SIG-M5 treated with dmso at 0.1 percent for 504 hours (cell line): ENCODE results near the gene ZDHHC17.
"Not testable (repeated sequence)": the region's sequence is repeated elsewhere in the genome, so short reads cannot be mapped to it uniquely, and the experiment has no call there.

Experiments used
- DNase-seq: peaks from one replicate; lab custom pipeline; 2025; ENCODE audit not compliant: unreplicated experiment; lab: John Stamatoyannopoulos, UW

Gene ZDHHC17

DNA sequence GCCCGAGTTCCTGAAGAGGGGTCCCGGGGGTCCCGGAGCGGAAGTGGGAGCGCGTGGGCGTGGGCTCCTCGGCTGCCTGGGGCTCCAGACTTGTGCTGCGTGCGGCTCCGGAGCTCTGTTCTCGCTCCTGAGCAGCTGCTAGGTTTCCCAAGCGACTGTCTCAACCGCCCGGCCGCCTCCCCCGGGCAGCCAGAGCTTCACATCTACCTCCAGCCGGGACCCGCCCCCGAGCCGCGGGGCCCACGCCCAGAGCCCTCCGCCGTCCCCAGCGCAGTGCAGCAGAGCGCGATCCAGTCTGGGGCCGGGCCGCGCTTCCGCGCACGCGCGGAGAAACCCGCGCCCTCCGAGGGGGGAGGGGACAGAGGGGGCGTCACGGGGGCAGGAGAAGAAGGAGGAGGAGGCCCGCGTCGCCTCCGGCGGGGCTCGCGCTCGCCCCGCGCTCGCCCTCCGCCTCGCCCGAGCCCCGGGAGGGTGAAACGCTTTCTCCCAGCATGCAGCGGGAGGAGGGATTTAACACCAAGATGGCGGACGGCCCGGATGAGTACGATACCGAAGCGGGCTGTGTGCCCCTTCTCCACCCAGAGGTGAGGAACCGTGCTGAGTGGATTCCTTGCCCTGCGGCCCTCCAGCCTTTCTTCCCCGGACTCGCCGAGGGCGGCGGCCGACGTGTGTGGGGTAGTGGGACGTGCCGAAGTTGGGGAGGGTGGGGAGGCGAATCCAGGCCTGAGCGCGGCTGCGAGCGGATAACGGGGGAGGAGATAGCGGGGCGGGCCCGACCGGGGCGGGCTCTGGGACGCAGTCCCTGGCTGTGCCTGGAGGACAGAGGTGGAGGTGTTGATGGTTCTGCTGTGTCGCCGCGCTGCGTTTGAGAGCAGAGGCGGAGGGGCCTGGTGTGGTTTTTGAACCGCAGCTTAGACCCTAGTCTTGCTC is at the start of gene ZDHHC17:
Gene ZDHHC17, plus strand, starts transcription at position 370 of the 930 bp plus-strand sequence. Its CDS starts 122 bp downstream, at position 492.
- DNase-seq: peak; percentile 97

- DNase-seq: no peak
These were observed 49.5 kb upstream of the ZDHHC17 start for GRCh38 chr12:76714415-76714814.

- no peak for DNase-seq
These were observed 49.1 kb upstream of the ZDHHC17 start for GRCh38 chr12:76714861-76715260.

- no peak for DNase-seq
These were observed 48.6 kb upstream of the ZDHHC17 start for GRCh38 chr12:76715332-76715731.

DNA sequence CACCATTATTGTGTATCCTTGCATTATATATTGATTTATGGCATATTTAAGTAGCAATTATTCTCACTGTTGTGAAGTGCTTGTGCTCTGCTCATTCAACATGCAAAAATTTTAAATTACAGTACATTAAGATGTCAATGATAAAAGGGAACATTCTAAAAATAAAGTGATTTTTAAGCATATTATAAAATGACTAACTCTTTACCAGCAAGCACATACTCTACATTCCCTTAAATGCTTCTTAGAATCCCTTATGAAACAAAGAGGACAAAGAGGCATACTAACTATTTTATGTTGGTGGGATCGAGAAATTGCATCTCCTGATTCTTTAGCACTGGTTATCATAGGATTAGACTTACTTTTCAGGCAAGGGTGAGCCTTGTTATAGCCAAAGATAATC is 46.6 kb upstream of the ZDHHC17 start:
- no peak for DNase-seq

DNA sequence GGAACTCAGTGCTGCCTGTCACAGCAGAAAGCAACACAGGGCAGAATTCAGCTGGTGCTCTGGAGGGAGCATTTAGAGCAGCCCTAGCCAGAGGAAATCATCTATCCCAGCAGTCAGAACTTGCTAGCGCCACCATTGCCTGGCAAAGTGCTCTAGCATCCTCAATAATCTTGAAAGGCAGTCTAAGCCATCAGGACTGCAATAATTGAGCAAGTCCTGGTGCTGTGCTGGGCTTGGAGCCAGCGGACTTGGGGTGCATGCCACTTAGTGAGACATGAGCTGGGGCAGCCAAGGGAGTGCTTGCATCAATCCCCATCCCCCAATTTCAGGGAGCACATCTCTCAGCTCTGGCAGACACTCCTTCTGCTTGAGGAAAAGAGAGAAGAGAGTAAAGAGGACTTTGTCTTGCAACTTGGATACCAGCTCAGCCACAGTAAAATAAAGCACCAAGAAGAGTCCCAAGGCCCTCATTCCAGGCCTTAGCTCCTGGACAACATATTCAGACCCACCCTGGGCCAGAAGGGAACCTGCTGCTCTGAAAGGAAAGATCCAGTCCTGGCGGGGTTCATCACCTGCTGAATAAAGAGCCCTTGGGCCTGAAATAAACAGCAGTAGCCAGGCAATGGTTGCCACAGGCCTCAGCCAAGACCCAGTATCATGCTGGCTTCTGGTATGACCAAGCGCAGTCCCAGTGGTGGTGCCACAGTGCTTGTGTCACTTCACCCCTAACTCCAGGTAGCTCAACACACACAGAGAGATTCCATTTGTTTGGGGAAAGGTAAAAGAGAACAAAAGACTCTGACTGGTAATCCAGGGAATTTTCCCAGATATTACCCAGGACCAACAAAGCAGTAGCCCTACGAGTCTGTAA is 44.5 kb upstream of the ZDHHC17 start:
- no peak for DNase-seq

DNA sequence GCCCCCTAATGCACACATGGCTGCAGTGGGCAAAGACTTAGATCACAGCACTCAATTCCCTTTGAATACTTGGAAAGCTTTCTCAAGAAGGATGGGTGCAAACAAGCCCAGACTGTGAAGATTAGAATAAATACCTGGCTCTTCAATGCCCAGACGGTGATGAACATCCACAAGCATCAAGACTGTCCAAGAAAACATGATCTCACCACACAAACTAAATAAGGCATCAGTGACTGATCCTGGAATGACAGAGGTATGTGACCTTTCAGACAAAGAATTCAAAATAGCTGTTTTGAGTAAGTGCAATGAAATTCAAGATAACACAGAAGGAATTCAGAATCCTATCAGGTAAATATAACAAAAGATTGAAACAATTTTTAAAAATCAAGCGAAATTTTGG is 43.8 kb upstream of the ZDHHC17 start:
- no peak for DNase-seq

DNA sequence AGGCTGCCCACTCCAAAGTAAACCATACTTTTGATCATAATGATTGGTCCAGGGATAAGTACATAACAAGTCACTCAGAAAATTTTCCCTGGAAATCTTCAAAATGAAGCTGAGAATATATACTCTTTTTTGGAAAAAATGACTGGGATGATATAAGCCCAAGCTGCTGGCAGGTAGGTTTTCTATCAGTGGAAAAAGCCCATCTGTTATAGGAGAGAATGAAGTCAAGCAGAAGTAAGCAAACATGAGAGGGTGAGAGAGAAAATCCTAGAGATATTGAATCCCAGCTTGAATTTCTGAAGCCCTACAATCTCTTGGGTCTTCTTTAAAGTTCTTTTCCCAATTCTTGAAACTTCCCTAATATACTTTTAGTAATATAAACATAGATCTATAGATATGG is 37.3 kb upstream of the ZDHHC17 start:
- no peak for DNase-seq

DNA sequence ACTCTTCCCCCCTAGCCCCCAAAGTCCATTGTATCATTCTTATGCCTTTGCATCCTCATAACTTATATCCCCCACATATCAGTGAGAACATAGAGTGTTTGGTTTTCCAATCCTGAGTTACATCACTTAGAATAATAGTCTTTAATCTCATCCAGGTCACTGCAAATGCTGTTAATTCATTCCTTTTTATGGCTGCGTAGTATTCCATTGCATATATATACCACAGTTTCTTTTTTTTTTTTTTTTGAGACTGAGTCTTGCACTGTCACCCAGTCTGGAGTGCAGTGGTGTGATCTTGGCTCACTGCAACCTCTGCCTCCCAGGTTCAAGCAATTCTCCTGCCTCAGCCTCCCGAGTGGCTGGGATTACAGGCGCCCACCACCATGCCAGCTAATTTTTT is 31.7 kb upstream of the ZDHHC17 start:
- not testable (repeated sequence) for DNase-seq

DNA sequence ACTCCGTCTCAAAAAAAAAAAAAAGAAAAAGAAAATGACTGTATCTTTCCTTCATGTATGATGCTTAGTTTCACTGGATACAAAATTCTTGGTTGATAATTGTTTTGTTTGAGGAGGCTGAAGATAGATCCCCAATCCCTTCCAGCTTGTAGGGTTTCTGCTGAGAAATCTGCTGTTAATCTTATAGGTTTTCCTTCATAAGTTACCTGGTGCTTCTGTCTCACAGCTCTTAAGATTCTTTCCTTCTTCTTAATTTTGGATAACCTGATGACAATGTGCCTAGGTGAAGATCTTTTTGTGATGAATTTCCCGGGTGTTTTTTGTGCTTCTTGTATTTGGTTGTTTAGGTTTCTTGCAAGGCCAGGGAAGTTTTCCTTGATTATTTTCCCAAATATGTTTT is 26.2 kb upstream of the ZDHHC17 start:
- DNase-seq: not testable (repeated sequence)

DNA sequence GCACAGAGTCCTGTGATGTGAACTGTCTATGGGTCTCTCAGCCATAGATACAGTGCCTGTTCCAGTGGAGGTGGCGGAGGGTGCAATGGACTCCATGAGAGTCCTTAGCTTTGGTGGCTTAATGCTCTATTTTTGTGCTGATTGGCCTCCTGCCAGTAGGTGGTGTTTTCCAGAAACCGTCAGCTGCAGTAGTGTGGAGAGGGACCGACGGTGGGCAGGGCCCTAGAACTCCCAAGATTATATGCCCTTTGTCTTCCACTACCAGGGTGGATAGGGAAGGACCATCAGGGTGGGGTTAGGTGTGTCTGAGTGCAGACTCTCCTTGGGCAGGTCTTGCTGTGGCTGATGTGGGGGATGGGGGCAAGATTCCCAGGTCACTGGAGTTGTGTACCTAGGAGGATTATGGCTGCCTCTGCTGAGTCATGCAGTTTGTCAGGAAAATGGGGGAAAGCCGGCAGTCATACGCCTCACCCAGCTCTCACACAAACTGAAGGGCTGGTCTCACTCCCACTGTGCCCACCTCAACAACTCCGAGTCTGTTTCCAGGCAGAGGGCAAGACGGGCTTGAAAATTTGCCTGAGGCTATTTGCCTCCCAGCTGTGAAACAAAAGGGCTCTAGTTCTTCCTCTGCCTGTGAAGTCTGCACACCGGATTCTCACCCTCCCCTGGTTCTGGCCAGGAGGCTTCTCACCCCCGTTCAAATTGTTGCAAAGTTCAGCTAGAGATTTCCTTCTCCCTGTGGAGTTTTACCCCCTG is 24.9 kb upstream of the ZDHHC17 start:
- DNase-seq: no peak

GRCh38 chr12:76739896-76740295 is 24.0 kb upstream of the ZDHHC17 start:
- no peak for DNase-seq

DNA sequence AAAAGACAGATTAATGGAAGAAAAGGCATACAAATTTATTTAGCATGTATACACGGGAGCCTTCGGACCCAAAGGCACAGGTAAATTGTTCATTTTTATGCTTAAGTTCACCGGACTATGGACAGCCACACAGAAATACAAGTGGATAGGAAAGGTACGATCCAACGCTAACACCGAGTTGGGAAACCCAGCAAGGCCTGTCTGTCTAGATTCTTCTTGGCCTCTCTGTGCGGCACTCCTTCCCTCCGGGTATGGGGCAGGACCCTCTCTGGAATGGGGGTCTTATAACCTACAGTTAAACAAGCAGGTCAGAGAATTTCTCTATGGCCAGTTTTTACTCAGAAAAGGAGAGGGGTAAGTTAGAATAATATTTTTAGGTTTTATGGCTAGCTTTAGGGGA is 23.4 kb upstream of the ZDHHC17 start:
- DNase-seq: no peak

DNA sequence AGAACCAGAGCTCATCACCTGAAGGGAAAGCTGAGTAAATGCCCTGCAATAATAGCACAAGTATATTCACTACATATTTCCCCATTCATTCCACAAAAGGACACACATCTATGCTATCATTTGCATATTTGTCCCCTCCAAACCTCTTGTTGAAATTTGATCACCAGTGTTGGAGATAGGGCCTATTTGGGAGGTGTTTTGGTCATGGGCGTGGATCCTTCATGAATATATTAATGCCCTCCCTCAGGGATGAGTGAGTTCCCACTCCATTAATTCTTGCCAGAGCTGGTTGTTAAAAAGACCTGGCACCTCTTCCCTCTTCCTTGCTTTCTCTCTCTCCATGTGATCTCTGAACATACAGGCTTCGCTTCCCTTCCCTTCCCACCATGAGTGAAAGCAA is 18.6 kb upstream of the ZDHHC17 start:
- no peak for DNase-seq

DNA sequence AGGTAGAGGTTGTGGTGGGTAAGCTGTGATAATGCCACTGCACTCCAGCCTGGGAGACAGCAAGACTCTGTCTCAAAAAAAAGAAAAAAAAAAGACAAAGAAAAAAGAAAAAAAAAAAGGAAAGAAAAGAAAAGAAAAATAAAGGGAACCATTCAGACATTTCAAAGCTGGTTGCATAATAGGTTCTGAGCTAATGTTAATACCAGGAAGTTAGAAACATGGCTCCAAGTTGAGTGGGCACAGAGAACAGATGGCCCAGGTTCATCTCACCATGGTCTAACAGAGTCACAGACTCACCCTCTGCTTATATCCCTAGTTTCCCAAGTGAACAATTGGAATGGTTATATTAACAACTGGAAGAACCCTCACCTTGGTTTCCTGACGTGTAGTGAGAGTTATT is 17.4 kb upstream of the ZDHHC17 start:
- peak; percentile 52 for DNase-seq

- no peak for DNase-seq
These were observed 16.7 kb upstream of the ZDHHC17 start for GRCh38 chr12:76747245-76747644.

DNA sequence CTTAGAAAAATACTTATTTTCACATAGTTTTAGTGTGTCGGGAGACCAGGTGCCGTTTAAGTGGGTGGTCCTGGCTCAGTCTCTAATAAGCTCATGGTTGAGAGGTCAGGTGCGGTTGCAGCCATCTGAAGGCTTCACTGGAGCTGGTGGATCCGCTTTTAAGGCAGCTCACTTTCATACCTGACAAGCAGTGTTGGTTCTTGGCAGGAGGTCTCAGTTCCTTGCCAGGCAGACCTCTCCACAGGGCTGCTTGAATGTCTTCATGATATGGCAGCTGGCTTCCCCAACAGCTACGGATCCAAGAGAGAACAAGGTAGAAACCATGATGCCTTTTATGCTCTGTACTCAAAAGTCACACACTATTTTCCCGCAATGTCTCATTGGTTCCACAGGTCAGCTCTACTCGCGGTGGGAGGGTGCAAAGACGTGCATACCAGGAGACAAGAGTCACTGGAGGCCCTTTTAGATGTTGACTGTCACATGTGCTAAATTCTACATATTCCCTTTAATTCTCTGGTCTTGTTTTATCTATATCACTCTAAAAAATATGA is 8.0 kb upstream of the ZDHHC17 start:
- no peak for DNase-seq

- no peak for DNase-seq
These were observed 6.2 kb upstream of the ZDHHC17 start for GRCh38 chr12:76757694-76758093.

DNA sequence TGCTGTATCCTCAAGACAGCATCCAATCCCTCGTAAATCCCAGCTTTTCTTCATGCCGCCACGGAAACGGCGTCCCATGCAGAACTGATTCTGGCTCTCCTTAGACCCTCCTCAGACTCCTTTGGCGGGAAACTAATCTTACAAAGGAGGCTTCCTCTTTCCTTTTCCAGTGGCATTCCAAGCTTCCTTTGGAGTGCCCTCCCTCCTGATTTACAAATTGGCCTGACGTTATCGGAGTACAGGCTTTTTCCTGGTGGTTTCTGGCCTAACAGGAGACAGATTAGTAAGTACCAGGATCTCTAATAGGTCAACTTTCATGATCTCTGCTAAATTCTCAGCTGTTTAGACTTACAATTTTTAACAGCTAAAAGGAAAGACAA is 1.3 kb upstream of the ZDHHC17 start:
- DNase-seq: no peak

- no peak for DNase-seq
These were observed 941 bp downstream of the ZDHHC17 start for GRCh38 chr12:76764856-76765255.

GRCh38 chr12:76765598-76765997 is 1.7 kb downstream of the ZDHHC17 start:
- DNase-seq: no peak
